ENCODE data around the gene PSMD1.
"Not testable (repeated sequence)": the region's sequence is repeated elsewhere in the genome, so short reads cannot be mapped to it uniquely, and the experiment has no call there.

GRCh38 chr2:231178805-231179204 lies 122.1 kb downstream of the PSMD1 start:
- not testable (repeated sequence) for TF ChIP-seq CTCF (conservative IDR thresholded peaks at IDR 0.05; ENCODE audit: low read depth, low read length); EZH2 (IDR thresholded peaks at IDR 0.05; ENCODE audit: borderline replicate concordance, low read depth, low read length, poor library complexity, severe bottlenecking)
